IMR-90 (cell line): Measurements from ENCODE around the gene ABCG4. TPM values are rescaled to one million over a fixed set of nuclear protein-coding genes. Genes with fewer than 3 reads are reported as not detected.
"Not testable (repeated sequence)": the region's sequence is repeated elsewhere in the genome, so short reads cannot be mapped to it uniquely, and the experiment has no call there.

ENCODE experiments used
- ATAC-seq: fragments of 200-7000 bp; cut with Tn5 transposase; 2 replicates; pipeline ENCODE4 v1.9.1; 2020; ENCODE audit warnings: low read depth, mild to moderate bottlenecking, moderate library complexity
- BruUV-seq: library from RNA; stranded (reverse); fragments of 400-500 nt; replicated peaks from 2 replicates; lab custom pipeline; 2021; lab: Mats Ljungman, UMichigan
- CTCF ChIA-PET: fragments of 300-600 bp; formaldehyde crosslinking; extraction: SDS; loops from one replicate; lab custom pipeline; 2021; ENCODE audit warnings: antibody characterized with exemption; lab: Yijun Ruan, JAX
- POLR2A ChIA-PET: fragments of 300-600 bp; sonication (Branson Sonifier 250); formaldehyde crosslinking; loops from one replicate; lab custom pipeline; 2022; ENCODE audit warnings: antibody characterized with exemption; ENCODE audit not compliant: unreplicated experiment; lab: Charles Lee
- DNase-seq: peaks from one replicate; pipeline ENCODE4 v3.0.0; 2013
- H2AFZ ChIP-seq: replicated peaks from 2 replicates; pipeline ENCODE3; 2013; ENCODE audit warnings: low read length, mild to moderate bottlenecking; ENCODE audit not compliant: poor library complexity
- H2AK5ac ChIP-seq: 2 replicates; pipeline ENCODE4 v1.6.1; 2013; ENCODE audit warnings: low read depth, low read length, inconsistent platforms
- H2AK9ac ChIP-seq: replicated peaks from 2 replicates; pipeline ENCODE3; 2013; ENCODE audit warnings: mild to moderate bottlenecking, low read depth, low read length, moderate library complexity; ENCODE audit not compliant: poor library complexity
- H2BK120ac ChIP-seq: 2 replicates; pipeline ENCODE4 v1.6.1; 2013; ENCODE audit warnings: low read depth, low read length, inconsistent platforms
- H2BK15ac ChIP-seq: 3 replicates; pipeline ENCODE4 v1.6.1; 2013; ENCODE audit warnings: low read depth, low read length, inconsistent platforms
- H2BK20ac ChIP-seq: 2 replicates; pipeline ENCODE4 v1.6.1; 2013; ENCODE audit warnings: low read depth, mild to moderate bottlenecking, inconsistent platforms, low read length, moderate library complexity
- H2BK5ac ChIP-seq: 2 replicates; pipeline ENCODE4 v1.6.1; 2013; ENCODE audit warnings: mild to moderate bottlenecking, low read depth, low read length, inconsistent platforms; ENCODE audit not compliant: poor library complexity, severe bottlenecking
- H3K14ac ChIP-seq: replicated peaks from 2 replicates; pipeline ENCODE4 v1.6.1; 2013; ENCODE audit warnings: low read depth, low read length, inconsistent platforms
- H3K18ac ChIP-seq: 2 replicates; pipeline ENCODE4 v1.6.1; 2013; ENCODE audit warnings: low read depth, low read length, control low read depth
- H3K23ac ChIP-seq: 2 replicates; pipeline ENCODE4 v1.6.1; 2013; ENCODE audit warnings: low read depth, low read length, inconsistent platforms
- H3K27ac ChIP-seq: 2 replicates; pipeline ENCODE4 v1.5.1; 2013; ENCODE audit warnings: mild to moderate bottlenecking, control low read depth, low read length; ENCODE audit not compliant: insufficient read depth
- H3K27me3 ChIP-seq: 2 replicates; pipeline ENCODE4 v1.6.1; 2013; ENCODE audit warnings: low read length; ENCODE audit not compliant: control insufficient read depth, insufficient read depth
- H3K36me3 ChIP-seq: 2 replicates; pipeline ENCODE4 v1.6.1; 2013; ENCODE audit warnings: low read length, mixed read lengths; ENCODE audit not compliant: control insufficient read depth, insufficient read depth
- H3K4ac ChIP-seq: 2 replicates; pipeline ENCODE4 v1.6.1; 2013; ENCODE audit warnings: low read depth, low read length, inconsistent platforms
- H3K4me1 ChIP-seq: 2 replicates; pipeline ENCODE4 v1.6.1; 2013; ENCODE audit warnings: low read length, mixed read lengths; ENCODE audit not compliant: control insufficient read depth, insufficient read depth
- H3K4me2 ChIP-seq: 2 replicates; pipeline ENCODE4 v1.6.1; 2013; ENCODE audit warnings: low read depth, mild to moderate bottlenecking, control low read depth, low read length, moderate library complexity
- H3K4me3 ChIP-seq: 2 replicates; pipeline ENCODE4 v1.5.1; 2013; ENCODE audit warnings: low read depth, mild to moderate bottlenecking, control low read depth, low read length, moderate library complexity; ENCODE audit not compliant: insufficient read depth
- H3K56ac ChIP-seq: 2 replicates; pipeline ENCODE4 v1.6.1; 2013; ENCODE audit warnings: low read length, inconsistent platforms; ENCODE audit not compliant: insufficient read depth; ENCODE audit errors: extremely low read depth
- H3K79me1 ChIP-seq, 2 experiments: 2 replicates each; pipeline ENCODE4 v1.6.1; 2013; ENCODE audit warnings: low read length in 2 of 2, inconsistent platforms in 1 of 2, low read depth in 1 of 2
- H3K9ac ChIP-seq: 2 replicates; pipeline ENCODE4 v1.6.1; 2013; ENCODE audit warnings: low read depth, low read length, control low read depth
- H3K9me1 ChIP-seq: 2 replicates; pipeline ENCODE4 v1.6.1; 2013; ENCODE audit warnings: low read length, inconsistent platforms; ENCODE audit not compliant: insufficient read depth
- H3K9me3 ChIP-seq: 2 replicates; pipeline ENCODE4 v1.6.1; 2013; ENCODE audit warnings: low read length; ENCODE audit not compliant: control insufficient read depth, insufficient read depth
- H4K20me1 ChIP-seq: 2 replicates; pipeline ENCODE4 v1.6.1; 2013; ENCODE audit warnings: low read length, inconsistent platforms; ENCODE audit not compliant: insufficient read depth
- H4K5ac ChIP-seq: 2 replicates; pipeline ENCODE4 v1.6.1; 2013; ENCODE audit warnings: mild to moderate bottlenecking, low read depth, low read length, control low read depth
- H4K8ac ChIP-seq, 2 experiments: 2 replicates each; pipeline ENCODE4 v1.6.1; 2013; ENCODE audit warnings: low read depth in 2 of 2, low read length in 2 of 2, control low read depth in 1 of 2, inconsistent platforms in 1 of 2
- H4K91ac ChIP-seq: 2 replicates; pipeline ENCODE4 v1.6.1; 2013; ENCODE audit warnings: low read depth, low read length, inconsistent platforms; ENCODE audit not compliant: insufficient read depth
- WGBS, 2 experiments: methylation state at CpG; one replicate each; pipeline versions ENCODE4 v1.1.5 to v1.1.7; 2013; ENCODE audit warnings: missing lambda C conversion rate in 2 of 2; ENCODE audit not compliant: insufficient read length in 1 of 2; ENCODE audit errors: extremely low coverage in 2 of 2; 5-methylcytosine and 5-hydroxymethylcytosine counted together
- dilution Hi-C: fragments of 300-500 bp; cut with HindIII; formaldehyde crosslinking; loops from one replicate; pipeline ENCODE4 v1.14.3; 2018; ENCODE audit warnings: low sequenced_read_pairs; ENCODE audit not compliant: unreplicated experiment
- in situ Hi-C: fragments of 300-500 bp; cut with MboI; formaldehyde crosslinking; loops from 3 replicates; pipeline ENCODE4 v1.14.3; 2019; ENCODE audit warnings: low sequenced_read_pairs, inconsistent platforms, mixed read lengths
- intact Hi-C: fragments of 100-400 bp; cut with micrococcal nuclease; formaldehyde crosslinking; loops from 2 replicates; pipeline ENCODE4 v1.10.0; 2022
- polyA plus RNA-seq, 3 experiments: library from polyadenylated mRNA; depleted of rRNA; stranded (reverse); fragments of >200 nt; gene quantifications; 2 replicates each; pipeline ENCODE4 v1.2.3, GENCODE V29; 2012; ENCODE audit warnings: low replicate concordance in 1 of 3
- total RNA-seq: library from RNA; depleted of rRNA; stranded (reverse); fragments of >200 nt; gene quantifications from 2 replicates; pipeline ENCODE4 v1.2.3, GENCODE V29; 2012

The ABCG4 gene
- total and polyA plus RNA-seq, 2 of the 4 experiments (the other 2 are of a cell fraction) = under 0.01 to 0.26 TPM

GRCh38 chr11:119191265-119191664 is 42.4 kb downstream of the ABCG4 start:
- dilution Hi-C loops = not testable (repeated sequence)

More at GRCh38 chr11:119191265-119191664, 42.4 kb downstream of the ABCG4 start:
- H3K79me1 ChIP-seq, H2BK120ac ChIP-seq, H2BK20ac ChIP-seq, H2AK5ac ChIP-seq, H3K18ac ChIP-seq, in situ Hi-C loops, H4K20me1 ChIP-seq, H4K5ac ChIP-seq, H2AFZ ChIP-seq, DNase-seq, H3K9ac ChIP-seq, H3K4ac ChIP-seq, H3K27ac ChIP-seq, intact Hi-C loops, CTCF ChIA-PET, BruUV-seq, H3K56ac ChIP-seq, H3K36me3 ChIP-seq, H3K4me2 ChIP-seq, H4K8ac ChIP-seq, H3K9me1 ChIP-seq, H4K91ac ChIP-seq, H2BK5ac ChIP-seq, H3K14ac ChIP-seq, H2AK9ac ChIP-seq, H2BK15ac ChIP-seq, H3K23ac ChIP-seq, ATAC-seq, H3K4me1 ChIP-seq, H3K9me3 ChIP-seq, H3K4me3 ChIP-seq: not testable (repeated sequence)
- POLR2A ChIA-PET = interaction anchor here (1.1 kb wide), 1 partner anchor 13 kb away, joined by 4 read pairs; no protein-coding TSS in a partner anchor
- H3K27me3 ChIP-seq = peaks cover 27% of the 10 kb centered on the region
- 72% methylated on average over 5 of the region's 14 CpGs; no CpG with 5 or more reads in 1 of the 2 experiments for WGBS, 2 experiments
